HG03432 (cell line): Measurements from ENCODE around the gene ARHGAP10.
A peak's percentile ranks its signal among the peaks of the same experiment; 100 is the strongest.

Source experiments
- ATAC-seq: cut with Tn5 transposase; IDR thresholded peaks from one replicate; pipeline ENCODE4 v1.9.1; 2021; ENCODE audit warnings: mild to moderate bottlenecking, moderate library complexity; ENCODE audit not compliant: unreplicated experiment

Gene ARHGAP10

DNA sequence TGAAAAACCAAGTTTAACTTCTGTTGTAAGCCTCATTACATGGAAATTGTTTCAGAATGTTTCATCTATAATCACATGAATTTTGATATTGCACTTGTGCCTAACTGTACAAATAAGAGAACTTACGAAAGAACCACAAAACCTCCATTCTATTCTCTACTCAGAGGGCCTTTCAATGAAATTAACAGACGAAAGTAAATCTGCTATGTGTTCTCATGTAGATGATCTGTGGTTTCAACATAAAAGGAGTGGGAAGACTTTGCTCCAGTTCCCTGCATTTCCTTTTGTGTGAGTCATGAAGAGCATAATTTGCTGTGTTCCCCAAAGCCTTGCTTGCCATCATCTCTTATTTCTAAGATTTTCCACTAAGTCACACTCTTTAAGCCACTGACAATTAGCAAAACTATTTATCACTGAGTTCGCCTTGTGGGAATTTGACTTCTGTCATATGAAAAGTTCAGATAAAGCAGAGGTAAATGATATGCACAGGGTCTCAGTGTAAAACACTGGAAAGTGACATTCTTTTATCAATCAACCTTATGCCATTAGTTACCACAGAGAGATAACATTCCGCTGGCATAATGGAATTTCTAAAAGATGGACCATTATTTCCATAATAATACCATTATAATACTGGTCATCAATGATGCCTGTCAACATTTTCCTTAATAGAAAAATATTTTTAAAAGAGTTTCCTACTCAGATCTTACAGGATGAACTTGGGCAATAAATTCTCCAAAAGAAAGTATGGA lies 380.5 kb downstream of the ARHGAP10 start:
- ATAC-seq, result no peak

DNA sequence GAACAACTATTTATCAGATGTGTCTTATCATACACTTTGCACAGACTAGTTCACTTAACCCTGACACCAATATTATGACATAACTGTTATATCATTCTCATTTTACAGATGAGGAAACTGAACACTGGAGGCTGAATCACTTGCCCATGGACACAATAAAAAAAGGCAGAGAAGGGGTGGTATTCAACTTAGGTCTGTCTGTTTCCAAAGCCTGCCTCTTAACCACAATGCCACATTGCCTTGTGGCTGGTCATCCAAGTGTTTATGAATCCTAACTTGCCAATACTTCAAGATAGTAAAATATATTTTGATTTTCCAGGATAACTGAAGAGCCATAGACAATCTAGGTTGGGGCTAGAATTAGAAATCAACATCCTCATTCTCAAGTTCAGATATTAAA lies 382.5 kb downstream of the ARHGAP10 start:
- ATAC-seq, result no peak

DNA sequence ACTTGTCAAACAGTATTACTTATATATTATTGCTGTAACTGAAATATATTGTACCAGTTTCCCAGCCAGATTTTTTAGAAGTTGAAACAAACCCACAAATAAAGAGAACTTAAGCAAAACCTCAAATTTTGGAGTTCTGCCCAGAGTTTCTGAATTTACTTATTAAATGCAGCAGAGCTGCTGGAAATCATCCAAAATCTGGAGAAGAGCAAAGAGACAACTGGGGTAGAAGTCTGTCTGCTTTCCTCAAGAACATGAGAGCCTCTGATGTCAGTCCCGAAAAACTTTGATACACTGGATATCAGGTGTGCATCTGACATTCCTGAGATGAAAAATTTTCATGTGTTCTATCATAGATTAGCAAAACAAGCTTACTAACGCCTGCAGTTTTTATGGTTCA lies 384.4 kb downstream of the ARHGAP10 start:
- ATAC-seq, result no peak

DNA sequence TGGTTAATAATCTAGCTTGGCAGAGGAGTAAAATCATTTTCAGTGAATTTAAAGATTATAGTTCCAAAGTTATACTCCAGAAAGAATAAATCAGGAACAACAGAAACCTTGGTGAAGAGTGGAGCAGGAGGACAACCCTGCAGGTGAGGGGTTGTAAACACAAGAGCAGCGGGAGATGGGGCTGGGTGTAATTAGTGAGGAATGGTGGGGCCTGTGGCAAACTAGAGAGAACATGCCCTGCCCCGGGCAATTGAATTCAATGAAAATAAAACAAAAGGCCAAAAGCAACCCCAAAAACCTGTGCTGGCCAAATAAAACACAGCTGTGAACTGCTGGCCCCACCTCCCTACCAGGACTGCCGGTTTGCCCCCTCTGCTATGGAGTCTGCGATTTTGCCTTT lies 385.1 kb downstream of the ARHGAP10 start:
- ATAC-seq, result no peak

DNA sequence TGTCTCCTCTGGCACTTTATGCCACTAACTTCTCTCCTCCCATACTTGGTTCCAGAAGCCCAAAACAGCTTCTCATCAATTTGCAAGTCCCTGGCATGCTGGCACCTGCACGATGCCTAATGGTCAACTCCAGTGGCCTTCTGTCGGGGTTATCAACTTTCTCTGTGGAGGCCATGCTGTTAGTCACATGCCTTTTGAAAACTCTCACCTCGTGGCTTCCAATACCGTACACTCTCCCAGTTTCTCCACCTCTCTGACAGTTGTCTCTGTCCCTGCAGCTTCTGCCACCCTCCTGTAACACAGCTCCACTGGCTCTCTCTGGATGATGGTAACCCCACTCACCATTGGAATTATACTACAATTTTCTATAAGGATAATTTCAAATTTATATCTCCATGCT lies 386.3 kb downstream of the ARHGAP10 start:
- no peak for ATAC-seq

DNA sequence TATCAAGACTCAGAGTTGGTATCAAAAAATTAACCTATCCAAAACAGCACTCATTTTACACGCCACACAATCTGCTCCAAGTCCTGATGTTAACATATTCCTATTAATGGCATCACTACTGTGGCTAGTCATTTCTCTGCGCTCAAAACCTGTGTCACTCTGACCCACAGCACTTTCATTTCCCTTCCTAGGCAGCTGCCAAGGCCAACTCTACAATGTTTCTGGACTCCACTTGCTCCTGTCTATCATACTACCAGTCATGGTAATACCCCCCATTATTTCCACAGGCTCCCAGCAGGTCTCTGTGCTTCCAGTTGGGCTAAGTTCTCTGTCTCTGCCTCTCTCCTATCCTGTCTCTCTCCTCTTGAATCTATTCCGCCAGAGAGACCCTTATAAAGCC lies 386.7 kb downstream of the ARHGAP10 start:
- ATAC-seq, result peak; percentile 47

DNA sequence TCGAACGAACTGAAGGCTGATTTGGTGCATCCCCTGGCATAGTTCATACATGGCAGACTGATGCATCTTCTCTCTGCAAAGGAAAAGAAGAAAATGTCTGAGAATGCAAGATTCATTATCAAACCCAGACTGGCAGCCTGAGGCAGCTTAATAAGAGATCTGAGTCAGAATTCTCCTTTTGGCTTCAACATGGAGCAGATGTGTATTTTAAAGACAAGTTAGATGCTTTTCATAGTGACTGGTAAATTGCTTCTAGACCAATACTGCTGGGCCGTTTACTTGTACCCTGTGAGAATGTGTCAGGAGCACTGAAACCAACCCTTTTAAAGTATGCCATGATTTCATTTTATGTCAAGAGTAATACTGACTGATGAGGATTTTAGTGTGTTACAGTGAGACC lies 388.3 kb downstream of the ARHGAP10 start:
- no peak for ATAC-seq
